GM23338 (cell line): ENCODE data around the gene CTU2. TPM values are rescaled to one million over a fixed set of nuclear protein-coding genes. Genes with fewer than 3 reads are reported as not detected.

Experiments used
- ATAC-seq: fragments of 200-7000 bp; cut with Tn5 transposase; 3 replicates; pipeline ENCODE4 v1.9.1; 2020
- DNase-seq: peaks from one replicate; pipeline ENCODE4 v3.0.0-alpha.2; 2015; ENCODE audit warnings: low spot score
- H2AFZ ChIP-seq: fragments of 200-600 bp; sonication (generic); 2 replicates; pipeline ENCODE4 v1.8.0; 2016; ENCODE audit warnings: antibody characterized with exemption, mild to moderate bottlenecking, moderate library complexity
- H3F3A ChIP-seq: fragments of 200-600 bp; sonication (generic); replicated peaks from 2 replicates; pipeline ENCODE4 v1.8.0; 2017; ENCODE audit warnings: antibody characterized with exemption, mixed run types, low read depth
- H3K27ac ChIP-seq: fragments of 200-600 bp; sonication (generic); 2 replicates; pipeline ENCODE4 v1.6.1; 2016; ENCODE audit warnings: low read depth
- H3K27me3 ChIP-seq: fragments of 200-600 bp; sonication (generic); 2 replicates; pipeline ENCODE4 v1.8.0; 2016; ENCODE audit warnings: mild to moderate bottlenecking, mixed run types, moderate library complexity; ENCODE audit not compliant: insufficient read depth
- H3K36me3 ChIP-seq: fragments of 200-600 bp; sonication (generic); 2 replicates; pipeline ENCODE4 v1.8.0; 2016; ENCODE audit warnings: mild to moderate bottlenecking; ENCODE audit not compliant: insufficient read depth
- H3K4me1 ChIP-seq: fragments of 200-600 bp; sonication (generic); 2 replicates; pipeline ENCODE4 v1.8.0; 2016; ENCODE audit warnings: mild to moderate bottlenecking, moderate library complexity; ENCODE audit not compliant: insufficient read depth
- H3K4me2 ChIP-seq: fragments of 200-600 bp; sonication (generic); 2 replicates; pipeline ENCODE4 v1.7.1; 2017; ENCODE audit warnings: mixed run types
- H3K4me3 ChIP-seq: fragments of 200-600 bp; sonication (generic); 2 replicates; pipeline ENCODE4 v1.6.1; 2016; ENCODE audit warnings: mixed run types
- H3K79me2 ChIP-seq: fragments of 200-600 bp; sonication (generic); replicated peaks from 2 replicates; pipeline ENCODE4 v1.8.0; 2017; ENCODE audit warnings: mild to moderate bottlenecking; ENCODE audit not compliant: insufficient read depth
- H3K9me2 ChIP-seq: fragments of 200-600 bp; sonication (generic); 2 replicates; pipeline ENCODE4 v1.8.0; 2017; ENCODE audit not compliant: insufficient read depth
- H4K20me1 ChIP-seq: fragments of 200-600 bp; sonication (generic); replicated peaks from 2 replicates; pipeline ENCODE4 v1.8.0; 2017; ENCODE audit warnings: mild to moderate bottlenecking; ENCODE audit not compliant: insufficient read depth
- H3K27ac Mint-ChIP-seq: 2 replicates; pipeline ENCODE4 v1.8.0; 2020; ENCODE audit warnings: inconsistent platforms, mild to moderate bottlenecking, moderate library complexity, mixed read lengths
- H3K27me3 Mint-ChIP-seq: 3 replicates; pipeline ENCODE4 v1.8.0; 2022; ENCODE audit warnings: low read depth, mild to moderate bottlenecking, moderate library complexity, mixed read lengths, inconsistent platforms; ENCODE audit not compliant: insufficient read depth, poor library complexity
- H3K36me3 Mint-ChIP-seq: 3 replicates; pipeline ENCODE4 v1.8.0; 2021; ENCODE audit warnings: low read depth, mild to moderate bottlenecking, inconsistent platforms, moderate library complexity, mixed read lengths
- H3K4me1 Mint-ChIP-seq: 3 replicates; pipeline ENCODE4 v1.8.0; 2020; ENCODE audit warnings: mild to moderate bottlenecking, inconsistent platforms, mixed read lengths
- H3K4me3 Mint-ChIP-seq: 3 replicates; pipeline ENCODE4 v1.8.0; 2021; ENCODE audit warnings: moderate library complexity, mild to moderate bottlenecking, inconsistent platforms, mixed read lengths
- H3K9me3 Mint-ChIP-seq: 3 replicates; pipeline ENCODE4 v1.8.0; 2020; ENCODE audit warnings: moderate library complexity, mild to moderate bottlenecking, inconsistent platforms, mixed read lengths
- CTCF ChIP-seq, 2 experiments: fragments of 200-600 bp in 1 of 2; sonication (generic) in 1 of 2; conservative IDR thresholded peaks; 2 replicates each; pipeline versions ENCODE4 v1.5.1 to v1.6.1; 2016 to 2017; ENCODE audit warnings: antibody characterized with exemption in 2 of 2, low read depth in 2 of 2, mild to moderate bottlenecking in 2 of 2, moderate library complexity in 1 of 2
- EZH2phosphoT487 ChIP-seq: fragments of 200-600 bp; sonication (generic); IDR thresholded peaks from one replicate; pipeline ENCODE4 v1.8.1; 2018; ENCODE audit warnings: antibody characterized with exemption; ENCODE audit not compliant: unreplicated experiment
- JUNB ChIP-seq: IDR thresholded peaks from one replicate; pipeline ENCODE4 v1.6.1; 2016; ENCODE audit warnings: antibody characterized with exemption; ENCODE audit not compliant: unreplicated experiment
- REST ChIP-seq: IDR thresholded peaks from one replicate; pipeline ENCODE4 v1.6.1; 2018; ENCODE audit warnings: antibody characterized with exemption; ENCODE audit not compliant: unreplicated experiment
- STAT1 ChIP-seq: IDR thresholded peaks from one replicate; pipeline ENCODE4 v1.6.1; 2016; ENCODE audit warnings: antibody characterized with exemption; ENCODE audit not compliant: unreplicated experiment
- polyA plus RNA-seq: library from polyadenylated mRNA; unstranded; fragments of >200 nt; fragmentation: Nextera tagmentation; extraction: Ambion mirVana; gene quantifications from 2 replicates; pipeline ENCODE4 v1.2.1, GENCODE V29; 2016
- total RNA-seq: library from RNA; depleted of rRNA; stranded (reverse); fragments of >200 nt; shearing (Covaris generic); gene quantifications from 2 replicates; pipeline ENCODE4 v1.2.3, GENCODE V29; 2014

Gene CTU2
- total and polyA plus RNA-seq, 2 experiments from 2014 or later, result 22.3 to 25.7 TPM

- Mint-ChIP-seq H3K27me3 (peaks cover 12% of the 10 kb centered on the region), H3K27ac (no peak overlapping the region), H3K36me3 (peaks cover 5% of the 10 kb centered on the region; the same call in 1 of the 3 replicates), H3K9me3 (no peaks in the 10 kb centered on the region), H3K4me1 (no peaks in the 10 kb centered on the region), H3K4me3 (no peak overlapping the region)
- Histone ChIP-seq H3K27me3 (no peaks in the 10 kb centered on the region), H3K79me2 (no peaks in the 10 kb centered on the region), H4K20me1 (no peaks in the 10 kb centered on the region), H3K9me2 (no peaks in the 10 kb centered on the region), H3K36me3 (no peaks in the 10 kb centered on the region; the same call in 1 of the 2 replicates), H3K4me2 (no peak overlapping the region), H3F3A (no peaks in the 10 kb centered on the region), H3K4me3 (no peak overlapping the region), H3K27ac (no peak overlapping the region), H2AFZ (no peak overlapping the region), H3K4me1 (no peaks in the 10 kb centered on the region)
- DNase-seq, result no peak
- no peak for TF ChIP-seq JUNB
- no peak for TF ChIP-seq EZH2phosphoT487
- no peak for ATAC-seq
These were observed 29.3 kb downstream of the CTU2 start for GRCh38 chr16:88735616-88736015.

- TF ChIP-seq CTCF (conservative IDR thresholded peaks at IDR 0.05; ENCODE audit: low read depth in 2 of 2) (0 out of 4 replicates have a peak, but pooled peaks of 1 of the 2 experiments have one; percentile 7), JUNB (no peak)
- Histone ChIP-seq H3K9me2 (no peaks in the 10 kb centered on the region), H3K4me1 (no peaks in the 10 kb centered on the region), H3K4me3 (no peak overlapping the region), H3K27ac (no peak overlapping the region), H3F3A (no peaks in the 10 kb centered on the region), H2AFZ (no peak overlapping the region), H3K27me3 (no peaks in the 10 kb centered on the region), H4K20me1 (no peaks in the 10 kb centered on the region), H3K4me2 (no peak overlapping the region), H3K36me3 (no peaks in the 10 kb centered on the region; the same call in 1 of the 2 replicates), H3K79me2 (no peaks in the 10 kb centered on the region)
- Mint-ChIP-seq H3K27ac (no peak overlapping the region), H3K27me3 (peaks cover 10% of the 10 kb centered on the region), H3K4me3 (no peak overlapping the region), H3K36me3 (peaks cover 3% of the 10 kb centered on the region; the same call in 1 of the 3 replicates), H3K9me3 (no peaks in the 10 kb centered on the region), H3K4me1 (no peaks in the 10 kb centered on the region)
- DNase-seq (no peak), ATAC-seq (no peak)
These were observed 29.8 kb downstream of the CTU2 start for GRCh38 chr16:88736088-88736487.

GRCh38 chr16:88736496-88736895, 30.2 kb downstream of the CTU2 start:
- H3K36me3 Mint-ChIP-seq, result no peaks in the 10 kb centered on the region
- Histone ChIP-seq H2AFZ (no peak overlapping the region), H3F3A (no peaks in the 10 kb centered on the region), H3K79me2 (no peaks in the 10 kb centered on the region), H3K4me2 (no peak overlapping the region), H3K27me3 (no peaks in the 10 kb centered on the region), H3K9me2 (no peaks in the 10 kb centered on the region), H3K4me3 (no peak overlapping the region), H4K20me1 (no peaks in the 10 kb centered on the region), H3K4me1 (no peaks in the 10 kb centered on the region), H3K36me3 (no peaks in the 10 kb centered on the region; the same call in 1 of the 2 replicates), H3K27ac (no peak overlapping the region)
- H3K4me1 Mint-ChIP-seq, result no peaks in the 10 kb centered on the region
- no peaks in the 10 kb centered on the region for H3K9me3 Mint-ChIP-seq
- H3K4me3 Mint-ChIP-seq, result no peak overlapping the region
- DNase-seq (no peak), ATAC-seq (no peak)
- H3K27me3 Mint-ChIP-seq, result peaks cover 7% of the 10 kb centered on the region
- no peak overlapping the region for H3K27ac Mint-ChIP-seq
- TF ChIP-seq CTCF (conservative IDR thresholded peaks at IDR 0.05; ENCODE audit: low read depth in 2 of 2) (no peak), REST (no peak), STAT1 (no peak)
